Fibroblast of lung (primary cell): ENCODE measurements around the gene SETBP1. TPM values are rescaled to one million over a fixed set of nuclear protein-coding genes. Genes with fewer than 3 reads are reported as not detected.

Experiments used
- DNase-seq, 2 donors: peaks; one replicate each; pipeline versions ENCODE4 v3.0.0 to v3.0.0-alpha.2; 2010; ENCODE audit warnings: low read depth in 2 of 2
- H2AFZ ChIP-seq: 2 replicates; pipeline ENCODE4 v1.5.1; 2012; ENCODE audit warnings: low read length, control low read depth, inconsistent platforms
- H3K27ac ChIP-seq: 2 replicates; pipeline ENCODE4 v1.5.1; 2011; ENCODE audit warnings: low read length, control low read depth; ENCODE audit not compliant: insufficient read depth
- H3K27me3 ChIP-seq: 2 replicates; pipeline ENCODE4 v1.5.1; 2011; ENCODE audit warnings: mild to moderate bottlenecking, low read length; ENCODE audit not compliant: control insufficient read depth, insufficient read depth
- H3K36me3 ChIP-seq: 2 replicates; pipeline ENCODE4 v1.5.1; 2011; ENCODE audit warnings: low read length; ENCODE audit not compliant: control insufficient read depth, insufficient read depth
- H3K4me1 ChIP-seq: 2 replicates; pipeline ENCODE4 v1.5.1; 2011; ENCODE audit warnings: low read length; ENCODE audit not compliant: control insufficient read depth, insufficient read depth; ENCODE audit errors: extremely low read depth
- H3K4me2 ChIP-seq: 2 replicates; pipeline ENCODE4 v1.5.1; 2011; ENCODE audit warnings: low read length, control low read depth; ENCODE audit not compliant: insufficient read depth; ENCODE audit errors: extremely low read depth
- H3K4me3 ChIP-seq, 4 experiments: fragments of 200-600 bp in 1 of 4; sonication (generic) in 1 of 4; replicated peaks in 1 of 4; 2 replicates each; pipeline ENCODE4 v1.5.1; 2011 to 2016; ENCODE audit warnings: low read length in 4 of 4, low read depth in 3 of 4, mild to moderate bottlenecking in 3 of 4, control low read depth in 2 of 4, inconsistent platforms in 1 of 4, mixed read lengths in 1 of 4; ENCODE audit not compliant: insufficient read depth in 1 of 4; ENCODE audit errors: control extremely low read depth in 1 of 4
- H3K79me2 ChIP-seq: 2 replicates; pipeline ENCODE4 v1.5.1; 2012; ENCODE audit warnings: mild to moderate bottlenecking, low read length, inconsistent platforms; ENCODE audit not compliant: control insufficient read depth, insufficient read depth
- H3K9ac ChIP-seq: 2 replicates; pipeline ENCODE4 v1.5.1; 2011; ENCODE audit warnings: mild to moderate bottlenecking, low read length, control low read depth; ENCODE audit not compliant: insufficient read depth
- H3K9me3 ChIP-seq: 2 replicates; pipeline ENCODE4 v1.5.1; 2012; ENCODE audit warnings: low read depth, low read length; ENCODE audit not compliant: control insufficient read depth, insufficient read depth
- H4K20me1 ChIP-seq: 2 replicates; pipeline ENCODE4 v1.5.1; 2011; ENCODE audit warnings: low read length; ENCODE audit not compliant: control insufficient read depth, insufficient read depth; ENCODE audit errors: extremely low read depth
- CTCF ChIP-seq, 2 donors: IDR thresholded peaks in 1 of 2; conservative IDR thresholded peaks in 1 of 2; 1 replicate in 1 of 2; 2 replicates in 1 of 2; pipeline ENCODE4 v1.5.1; 2011 to 2012; ENCODE audit warnings: low read length in 2 of 2, control low read depth in 1 of 2, inconsistent platforms in 1 of 2, low read depth in 1 of 2, mild to moderate bottlenecking in 1 of 2
- EZH2 ChIP-seq: IDR thresholded peaks from 2 replicates; pipeline ENCODE4 v1.5.1; 2012; ENCODE audit warnings: low read length, control low read depth, mild to moderate bottlenecking; ENCODE audit errors: missing control alignments
- polyA plus RNA-seq, 2 donors: library from polyadenylated mRNA; depleted of rRNA in 1 of 2; stranded (reverse) in 1 of 2; unstranded in 1 of 2; fragments of >200 nt; gene quantifications; 2 replicates each; pipeline ENCODE4 v1.2.1, GENCODE V29; 2011 to 2012; ENCODE audit warnings: missing spikeins in 1 of 2
- total RNA-seq: library from RNA; depleted of rRNA; stranded (reverse); fragments of >200 nt; gene quantifications from 2 replicates; pipeline ENCODE4 v1.2.1, GENCODE V29; 2014

Gene SETBP1
- total and polyA plus RNA-seq, 2 donors (not counting 1 experiment from before 2014, with no cell fraction given), result 4.5 to 5.4 TPM

GRCh38 chr18:44943311-44943881, 262.7 kb downstream of the SETBP1 start:
- Histone ChIP-seq H3K4me2 (no peak overlapping the region), H3K79me2 (no peaks in the 10 kb centered on the region), H3K4me1 (peaks cover 2% of the 10 kb centered on the region), H3K9me3 (no peaks in the 10 kb centered on the region), H2AFZ (no peak overlapping the region), H3K27ac (no peak overlapping the region), H3K4me3 (no peak overlapping the region), H4K20me1 (no peaks in the 10 kb centered on the region), H3K27me3 (no peaks in the 10 kb centered on the region), H3K36me3 (no peaks in the 10 kb centered on the region), H3K9ac (no peak overlapping the region)
- TF ChIP-seq EZH2, result no peak
- no peak for TF ChIP-seq CTCF (conservative IDR thresholded peaks at IDR 0.05 in 1 of 2, IDR thresholded peaks at IDR 0.05 in 1 of 2; ENCODE audit: low read depth in 1 of 2, low read length in 2 of 2)
- peak in 1 of 2 donors; percentile 95 for DNase-seq

GRCh38 chr18:44944461-44944860, 263.8 kb downstream of the SETBP1 start:
- no peak for TF ChIP-seq EZH2
- H3K9me3 ChIP-seq, result no peaks in the 10 kb centered on the region
- H3K4me2 ChIP-seq, result no peak overlapping the region
- peaks cover 2% of the 10 kb centered on the region for H3K4me1 ChIP-seq
- DNase-seq, result peak in 1 of 2 donors; percentile 14
- no peak overlapping the region for H2AFZ ChIP-seq
- no peak overlapping the region for H3K4me3 ChIP-seq
- H3K27ac ChIP-seq, result no peak overlapping the region
- H3K27me3 ChIP-seq, result no peaks in the 10 kb centered on the region
- H3K79me2 ChIP-seq, result no peaks in the 10 kb centered on the region
- H3K9ac ChIP-seq, result no peak overlapping the region
- no peaks in the 10 kb centered on the region for H4K20me1 ChIP-seq
- H3K36me3 ChIP-seq, result no peaks in the 10 kb centered on the region

- H3K4me3 ChIP-seq, result no peak overlapping the region
- H3K27ac ChIP-seq, result no peak overlapping the region
- peaks cover 2% of the 10 kb centered on the region for H3K4me1 ChIP-seq
- no peaks in the 10 kb centered on the region for H3K79me2 ChIP-seq
- H4K20me1 ChIP-seq, result no peaks in the 10 kb centered on the region
- no peak overlapping the region for H3K9ac ChIP-seq
- H3K36me3 ChIP-seq, result no peaks in the 10 kb centered on the region
- no peaks in the 10 kb centered on the region for H3K9me3 ChIP-seq
- TF ChIP-seq EZH2, result no peak
- TF ChIP-seq CTCF (conservative IDR thresholded peaks at IDR 0.05 in 1 of 2, IDR thresholded peaks at IDR 0.05 in 1 of 2; ENCODE audit: low read depth in 1 of 2, low read length in 2 of 2), result no peak
- no peak overlapping the region for H3K4me2 ChIP-seq
- DNase-seq, result no peak
- H2AFZ ChIP-seq, result no peak overlapping the region
- H3K27me3 ChIP-seq, result no peaks in the 10 kb centered on the region
These were observed 265.3 kb downstream of the SETBP1 start for GRCh38 chr18:44945888-44946401.
